ENCODE data around the gene ZDHHC8. TPM values are rescaled to one million over a fixed set of nuclear protein-coding genes. Genes with fewer than 3 reads are reported as not detected.

ZDHHC8 gene
- total and polyA plus RNA-seq, 5 experiments from 2014 or later, result 1.4 to 99.2 (median 4.6) TPM

GRCh38 chr22:20102203-20102780 is 29.3 kb upstream of the ZDHHC8 start:
- POLR2A ChIA-PET, result interaction anchor here (0.7 to 2.8 kb wide), 2 partner anchors 10 to 671 kb away, joined by 4 to 16 read pairs; no protein-coding TSS in a partner anchor
- no peak for ATAC-seq
- Mint-ChIP-seq H3K4me1 (peaks cover 18 to 57% (median 50%) of the 10 kb centered on the region in 4 donors), H3K36me3 (peaks cover 0 to 33% (median 4%) of the 10 kb centered on the region in 3 donors), H3K4me3 (peak overlapping the region in 4 of 10 donors; percentile 30 to 77 (median 41)), H3K9me3 (no peaks in the 10 kb centered on the region), H3K27ac (peak overlapping the region; percentile 87 to 98 (median 92)), H3K27me3 (no peaks in the 10 kb centered on the region)
- no peak for DNase-seq

- ATAC-seq (no peak), DNase-seq (peak in 1 of 10 donors; percentile 32)
- no peak overlapping the region for H3K4me3 Mint-ChIP-seq
- H3K9me3 Mint-ChIP-seq, result no peaks in the 10 kb centered on the region
- H3K27me3 Mint-ChIP-seq, result no peaks in the 10 kb centered on the region
- H3K27ac Mint-ChIP-seq, result peak overlapping the region in 6 of 10 donors; percentile 25 to 80 (median 52)
- H3K36me3 Mint-ChIP-seq, result peaks cover 0 to 40% (median 2%) of the 10 kb centered on the region in 3 donors
- H3K4me1 Mint-ChIP-seq, result peaks cover 15 to 37% (median 22%) of the 10 kb centered on the region in 4 donors
- POLR2A ChIA-PET, result interaction anchor here (1.3 to 1.9 kb wide), 2 partner anchors 11 to 13 kb away, joined by 3 to 7 read pairs; partner anchors contain the start of gene RANBP1
Observed at GRCh38 chr22:20105456-20106204, 26.0 kb upstream of the ZDHHC8 start.

- peaks cover 8 to 37% (median 22%) of the 10 kb centered on the region in 4 donors for H3K4me1 Mint-ChIP-seq
- POLR2A ChIA-PET, result interaction anchor here (1.3 to 1.9 kb wide), 2 partner anchors 10 to 14 kb away, joined by 3 to 7 read pairs; partner anchors contain the start of gene RANBP1
- ATAC-seq, result no peak
- peaks cover 0 to 43% (median 2%) of the 10 kb centered on the region in 3 donors for H3K36me3 Mint-ChIP-seq
- no peak overlapping the region for H3K4me3 Mint-ChIP-seq
- H3K27ac Mint-ChIP-seq, result peak overlapping the region in 3 of 10 donors; percentile 29 to 37 (median 35)
- peak in 1 of 10 donors; percentile 51 for DNase-seq
- no peaks in the 10 kb centered on the region for H3K9me3 Mint-ChIP-seq
- H3K27me3 Mint-ChIP-seq, result no peaks in the 10 kb centered on the region
Observed at GRCh38 chr22:20106205-20106848, 25.3 kb upstream of the ZDHHC8 start.

- DNase-seq, result peak in 1 of 10 donors; percentile 36
- Mint-ChIP-seq H3K4me3 (no peak overlapping the region), H3K4me1 (peaks cover 8 to 37% (median 22%) of the 10 kb centered on the region in 4 donors), H3K36me3 (peaks cover 0 to 43% (median 2%) of the 10 kb centered on the region in 3 donors), H3K27ac (peak overlapping the region in 3 of 10 donors; percentile 29 to 49 (median 37)), H3K27me3 (no peaks in the 10 kb centered on the region), H3K9me3 (no peaks in the 10 kb centered on the region)
- ATAC-seq, result no peak
- POLR2A ChIA-PET, result interaction anchor here (1.3 to 1.9 kb wide), 2 partner anchors 9 to 15 kb away, joined by 3 to 7 read pairs; partner anchors contain the start of gene RANBP1
Observed at GRCh38 chr22:20106849-20107237, 24.8 kb upstream of the ZDHHC8 start.

GRCh38 chr22:20107471-20107901 is 24.1 kb upstream of the ZDHHC8 start:
- Mint-ChIP-seq H3K4me3 (no peak overlapping the region), H3K4me1 (peaks cover 7 to 35% (median 19%) of the 10 kb centered on the region in 4 donors), H3K27me3 (no peaks in the 10 kb centered on the region), H3K9me3 (no peaks in the 10 kb centered on the region), H3K36me3 (peaks cover 0 to 47% (median 2%) of the 10 kb centered on the region in 3 donors), H3K27ac (peak overlapping the region in 8 of 10 donors; percentile 32 to 79 (median 56))
- POLR2A ChIA-PET, result interaction anchor here (0.9 kb wide), 1 partner anchor 28 kb away, joined by 3 read pairs; the partner anchor contains the start of gene DGCR8
- DNase-seq, result peak in 1 of 10 donors; percentile 42
- no peak for ATAC-seq

- Mint-ChIP-seq H3K27ac (peak overlapping the region in 9 of 10 donors; percentile 19 to 90 (median 52)), H3K4me1 (peaks cover 7 to 29% (median 16%) of the 10 kb centered on the region in 4 donors), H3K36me3 (peaks cover 0 to 47% (median 2%) of the 10 kb centered on the region in 3 donors), H3K4me3 (no peak overlapping the region), H3K27me3 (no peaks in the 10 kb centered on the region), H3K9me3 (no peaks in the 10 kb centered on the region)
- POLR2A ChIA-PET, result interaction anchor here (0.9 to 1.3 kb wide), 2 partner anchors 9 to 29 kb away, joined by 3 to 4 read pairs; partner anchors contain the start of genes DGCR8 and TRMT2A
- DNase-seq, result peak in 1 of 10 donors; percentile 51
- no peak for ATAC-seq
Observed at GRCh38 chr22:20107951-20108756, 23.4 kb upstream of the ZDHHC8 start.

GRCh38 chr22:20108757-20109230 is 22.8 kb upstream of the ZDHHC8 start:
- H3K9me3 Mint-ChIP-seq, result no peaks in the 10 kb centered on the region
- peaks cover 8 to 24% (median 15%) of the 10 kb centered on the region in 4 donors for H3K4me1 Mint-ChIP-seq
- H3K4me3 Mint-ChIP-seq, result no peak overlapping the region
- peaks cover 0 to 43% (median 2%) of the 10 kb centered on the region in 3 donors for H3K36me3 Mint-ChIP-seq
- POLR2A ChIA-PET, result interaction anchor here (0.7 to 1.3 kb wide), 2 partner anchors 9 to 25 kb away, joined by 3 to 4 read pairs; partner anchors contain the start of gene TRMT2A
- DNase-seq (peak in 1 of 10 donors; percentile 57), ATAC-seq (no peak)
- H3K27me3 Mint-ChIP-seq, result no peaks in the 10 kb centered on the region
- H3K27ac Mint-ChIP-seq, result peak overlapping the region in 1 of 10 donors; percentile 90

GRCh38 chr22:20109411-20110358 is 21.9 kb upstream of the ZDHHC8 start:
- H3K9me3 Mint-ChIP-seq, result no peaks in the 10 kb centered on the region
- H3K27me3 Mint-ChIP-seq, result no peaks in the 10 kb centered on the region
- peak overlapping the region in 5 of 10 donors; percentile 19 to 90 (median 25) for H3K27ac Mint-ChIP-seq
- H3K4me3 Mint-ChIP-seq, result no peak overlapping the region
- H3K36me3 Mint-ChIP-seq, result peaks cover 0 to 45% (median 2%) of the 10 kb centered on the region in 3 donors
- H3K4me1 Mint-ChIP-seq, result peaks cover 13 to 32% (median 20%) of the 10 kb centered on the region in 4 donors
- ATAC-seq, result no peak
- POLR2A ChIA-PET, result interaction anchor here (0.7 to 4.0 kb wide), 3 partner anchors 8 to 26 kb away, joined by 3 to 16 read pairs (median 4); partner anchors contain the start of gene TRMT2A
- peak in 1 of 10 donors; percentile 64 for DNase-seq

- H3K27me3 Mint-ChIP-seq, result no peaks in the 10 kb centered on the region
- POLR2A ChIA-PET, result interaction anchor here (4.0 kb wide), 1 partner anchor 9 kb away, joined by 16 read pairs; no protein-coding TSS in a partner anchor
- no peak for ATAC-seq
- no peaks in the 10 kb centered on the region for H3K9me3 Mint-ChIP-seq
- peak in 1 of 10 donors; percentile 26 for DNase-seq
- no peak overlapping the region for H3K4me3 Mint-ChIP-seq
- H3K27ac Mint-ChIP-seq, result peak overlapping the region in 9 of 10 donors; percentile 8 to 93 (median 89)
- H3K4me1 Mint-ChIP-seq, result peaks cover 16 to 38% (median 25%) of the 10 kb centered on the region in 4 donors
- H3K36me3 Mint-ChIP-seq, result peaks cover 0 to 40% (median 2%) of the 10 kb centered on the region in 3 donors
Observed at GRCh38 chr22:20110359-20110985, 21.1 kb upstream of the ZDHHC8 start.
